Spleen (tissue), 7 donors: ENCODE data around the gene ATRX.

Source experiments
- CTCF ChIP-seq, 11 experiments: fragments of 200-600 bp in 7 of 11; fragments of 450-650 bp in 4 of 11; sonication (generic) in 4 of 11; IDR thresholded peaks in 8 of 11; conservative IDR thresholded peaks in 3 of 11; 1 replicate in 7 of 11; 2 replicates in 4 of 11; pipeline versions ENCODE4 v1.4.0 to v1.8.0; 2016 to 2021; ENCODE audit warnings: antibody characterized with exemption in 11 of 11, inconsistent platforms in 4 of 11, mild to moderate bottlenecking in 1 of 11
- POLR2A ChIP-seq, 3 donors: fragments of 450-650 bp; IDR thresholded peaks; one replicate each; pipeline ENCODE4 v1.5.1; 2017; ENCODE audit warnings: antibody characterized with exemption in 3 of 3, mild to moderate bottlenecking in 1 of 3
- donor health status: DM: no; HTN: no; CAD: no; lungs with moderate emphysema.
- donor health status: DM: no; HTN: no; CAD: no.
- donor health status: DM: no; HTN: no; CAD: no.

- TF ChIP-seq POLR2A (IDR thresholded peaks at IDR 0.05) = no peak
- no peak for TF ChIP-seq CTCF (IDR thresholded peaks at IDR 0.05 in 8 of 11, conservative IDR thresholded peaks at IDR 0.05 in 3 of 11)
Measured at GRCh38 chrX:77820091-77820727, 34.2 kb upstream of the ATRX start.
